ENCODE data around the gene LRRC59. TPM values are rescaled to one million over a fixed set of nuclear protein-coding genes. Genes with fewer than 3 reads are reported as not detected.

The LRRC59 gene
- total RNA-seq, 6 donors from 2014 or later, result 19.9 to 135 (median 67.0) TPM

DNA sequence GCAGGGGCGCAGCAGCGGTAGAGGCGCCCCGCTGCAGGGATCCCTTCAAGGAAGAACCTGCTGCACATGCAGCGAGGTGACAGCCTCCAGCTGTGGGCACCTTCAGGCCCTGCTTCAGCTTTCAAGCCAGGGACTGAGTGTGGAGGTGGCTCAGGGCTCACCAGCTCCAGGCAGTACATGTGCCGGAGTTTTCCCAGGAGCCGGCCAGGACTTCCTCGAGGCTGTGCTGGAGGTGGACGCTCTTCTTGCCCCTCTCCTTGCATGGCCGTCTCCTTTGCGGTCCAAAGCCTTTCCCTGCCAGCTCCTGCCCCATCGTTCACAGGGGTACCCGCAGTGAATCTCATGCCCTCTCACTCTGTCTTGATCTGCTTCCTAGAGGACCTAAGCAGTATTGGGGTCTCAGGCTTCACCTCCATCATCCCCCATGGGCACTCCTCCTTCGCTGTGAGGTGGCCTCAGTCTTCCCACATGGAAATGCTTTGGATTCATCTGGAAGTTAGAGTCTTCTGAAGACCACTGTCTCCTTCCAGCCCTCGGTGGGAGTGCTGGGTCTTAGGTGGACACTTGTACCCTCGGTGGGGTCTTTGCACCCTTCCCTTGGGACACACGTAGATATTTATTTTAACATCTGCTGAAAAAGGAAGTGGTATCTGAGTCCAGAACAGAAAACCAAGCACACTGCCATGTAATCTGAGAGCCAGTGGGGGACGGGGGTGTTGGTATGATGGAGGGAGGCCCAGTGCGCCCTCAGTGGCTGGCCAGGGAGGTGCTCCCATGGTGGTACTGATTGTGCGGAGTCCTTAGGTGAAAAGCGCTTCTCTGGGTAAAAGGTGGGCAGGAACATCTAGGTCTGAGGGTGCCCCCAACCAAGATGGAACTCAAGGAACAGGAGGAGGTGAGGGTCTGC lies 44.4 kb downstream of the LRRC59 start:
- no peak overlapping the region for H3K4me3 ChIP-seq
- peaks cover 0 to 7% (median 4%) of the 10 kb centered on the region in 4 donors for H3K4me1 ChIP-seq
- no peak for TF ChIP-seq POLR2AphosphoS5 (IDR thresholded peaks at IDR 0.05)
- TF ChIP-seq, protein P1, sequence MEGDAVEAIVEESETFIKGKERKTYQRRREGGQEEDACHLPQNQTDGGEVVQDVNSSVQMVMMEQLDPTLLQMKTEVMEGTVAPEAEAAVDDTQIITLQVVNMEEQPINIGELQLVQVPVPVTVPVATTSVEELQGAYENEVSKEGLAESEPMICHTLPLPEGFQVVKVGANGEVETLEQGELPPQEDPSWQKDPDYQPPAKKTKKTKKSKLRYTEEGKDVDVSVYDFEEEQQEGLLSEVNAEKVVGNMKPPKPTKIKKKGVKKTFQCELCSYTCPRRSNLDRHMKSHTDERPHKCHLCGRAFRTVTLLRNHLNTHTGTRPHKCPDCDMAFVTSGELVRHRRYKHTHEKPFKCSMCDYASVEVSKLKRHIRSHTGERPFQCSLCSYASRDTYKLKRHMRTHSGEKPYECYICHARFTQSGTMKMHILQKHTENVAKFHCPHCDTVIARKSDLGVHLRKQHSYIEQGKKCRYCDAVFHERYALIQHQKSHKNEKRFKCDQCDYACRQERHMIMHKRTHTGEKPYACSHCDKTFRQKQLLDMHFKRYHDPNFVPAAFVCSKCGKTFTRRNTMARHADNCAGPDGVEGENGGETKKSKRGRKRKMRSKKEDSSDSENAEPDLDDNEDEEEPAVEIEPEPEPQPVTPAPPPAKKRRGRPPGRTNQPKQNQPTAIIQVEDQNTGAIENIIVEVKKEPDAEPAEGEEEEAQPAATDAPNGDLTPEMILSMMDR (IDR thresholded peaks at IDR 0.05), result no peak
- TF ChIP-seq EP300 (IDR thresholded peaks at IDR 0.05), result no peak
- TF ChIP-seq POLR2A (IDR thresholded peaks at IDR 0.05), result no peak
- H3K9me3 ChIP-seq, result no peaks in the 10 kb centered on the region
- H3K27me3 ChIP-seq, result no peaks in the 10 kb centered on the region
- H3K27ac ChIP-seq, result no peak overlapping the region
- DNase-seq, result no peak
- H3K36me3 ChIP-seq, result peaks cover 10 to 50% (median 43%) of the 10 kb centered on the region in 4 donors
- no peak for ATAC-seq (ENCODE audit: low FRiP score in 2 of 2)
- WGBS, 2 donors, result 90 to 93% methylated on average over 17 to 21 of the region's 21 CpGs

DNA sequence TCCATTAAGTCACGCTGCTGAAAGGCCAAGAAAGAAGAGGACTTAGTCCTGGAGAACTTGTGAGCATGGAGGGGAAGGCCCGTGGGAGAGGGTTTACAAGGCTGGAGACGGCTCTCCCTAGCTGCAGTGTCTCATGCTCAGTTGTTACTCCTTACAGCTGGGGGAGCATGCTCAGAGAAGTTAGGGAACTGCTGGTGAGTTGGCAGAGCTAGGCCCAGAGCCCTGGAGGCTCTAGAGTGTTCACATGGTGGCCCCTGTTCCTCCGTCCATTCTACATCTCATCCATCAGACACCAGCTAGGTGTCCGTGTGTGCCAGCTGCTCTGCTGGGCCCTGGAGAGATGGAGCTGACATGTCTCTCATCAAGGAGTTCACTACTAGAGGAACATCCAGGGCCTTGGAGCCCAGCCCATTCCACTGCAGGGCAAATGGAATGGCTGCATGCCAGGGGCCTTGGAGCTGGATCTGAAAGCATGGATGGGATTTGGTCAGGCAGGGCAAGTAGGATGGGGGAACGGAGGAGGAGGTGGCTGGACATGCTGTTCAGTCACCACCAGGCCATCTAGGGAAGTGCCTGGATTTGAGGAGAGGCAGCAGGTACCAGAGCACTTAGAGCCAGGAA lies 45.1 kb downstream of the LRRC59 start:
- Histone ChIP-seq H3K27me3 (no peaks in the 10 kb centered on the region), H3K9me3 (no peaks in the 10 kb centered on the region), H3K36me3 (peaks cover 10 to 42% (median 37%) of the 10 kb centered on the region in 4 donors), H3K27ac (no peak overlapping the region), H3K4me3 (no peak overlapping the region), H3K4me1 (peaks cover 6 to 15% (median 10%) of the 10 kb centered on the region in 4 donors)
- DNase-seq (no peak), ATAC-seq (ENCODE audit: low FRiP score in 2 of 2) (no peak)
- TF ChIP-seq, protein P1 (IDR thresholded peaks at IDR 0.05), result no peak
- TF ChIP-seq EP300 (IDR thresholded peaks at IDR 0.05) (no peak), POLR2A (IDR thresholded peaks at IDR 0.05) (no peak), POLR2AphosphoS5 (IDR thresholded peaks at IDR 0.05) (no peak)
- 80 to 95% methylated on average over 6 of the region's 6 CpGs for WGBS, 2 donors

DNA sequence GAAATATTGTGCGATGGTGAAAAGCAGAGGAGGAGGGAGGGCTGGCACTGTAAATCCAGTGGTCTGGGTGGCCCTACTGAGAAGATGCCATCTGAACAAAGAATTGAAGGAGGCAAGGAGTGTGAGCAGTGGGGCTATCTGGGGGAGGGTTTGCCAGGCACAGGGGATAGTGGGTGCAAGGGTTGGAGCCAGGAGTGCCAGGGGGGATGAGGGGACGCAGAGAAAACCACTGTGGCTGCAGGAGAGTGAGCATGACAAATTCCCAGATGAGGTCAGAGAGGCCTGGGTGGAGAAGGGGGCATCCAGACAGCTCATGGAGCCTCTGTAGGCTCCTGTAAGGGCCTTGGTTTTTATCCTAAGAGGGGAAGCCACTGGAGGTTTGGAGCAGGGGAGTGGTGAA lies 46.6 kb downstream of the LRRC59 start:
- Histone ChIP-seq H3K36me3 (peaks cover under 1 to 28% (median 22%) of the 10 kb centered on the region in 4 donors), H3K4me3 (no peak overlapping the region), H3K27ac (no peak overlapping the region), H3K27me3 (no peaks in the 10 kb centered on the region), H3K9me3 (no peaks in the 10 kb centered on the region), H3K4me1 (peaks cover 12 to 20% (median 15%) of the 10 kb centered on the region in 4 donors)
- DNase-seq (no peak), ATAC-seq (ENCODE audit: low FRiP score in 2 of 2) (no peak)
- WGBS, 2 donors, result 88 to 93% methylated on average over 2 of the region's 2 CpGs
- TF ChIP-seq POLR2A (IDR thresholded peaks at IDR 0.05) (no peak), EP300 (IDR thresholded peaks at IDR 0.05) (no peak), POLR2AphosphoS5 (IDR thresholded peaks at IDR 0.05) (no peak)
- TF ChIP-seq, protein P1 (IDR thresholded peaks at IDR 0.05), result no peak

DNA sequence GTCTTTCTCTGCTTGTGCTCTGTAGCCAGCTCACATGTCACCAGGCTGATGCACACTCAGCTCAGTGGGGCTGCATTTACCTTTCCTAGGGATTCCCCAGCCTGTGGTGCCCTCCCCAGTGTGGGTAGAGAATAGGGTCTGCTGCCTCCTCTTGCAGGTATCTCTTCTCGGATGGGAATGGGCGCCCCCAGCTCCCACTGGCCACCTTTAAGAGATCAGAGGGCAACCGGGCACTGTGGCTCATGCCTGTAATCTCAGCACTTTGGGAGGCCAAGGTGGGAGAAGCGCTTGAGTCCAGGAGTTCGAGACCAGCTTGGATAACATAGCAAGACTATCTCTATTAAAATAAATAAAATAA lies 48.1 kb downstream of the LRRC59 start:
- 96 to 97% methylated on average over 5 of the region's 5 CpGs for WGBS, 2 donors
- Histone ChIP-seq H3K27me3 (no peaks in the 10 kb centered on the region), H3K36me3 (peaks cover 0 to 15% (median 8%) of the 10 kb centered on the region in 4 donors), H3K27ac (no peak overlapping the region), H3K9me3 (no peaks in the 10 kb centered on the region), H3K4me1 (peaks cover 20 to 30% (median 24%) of the 10 kb centered on the region in 4 donors), H3K4me3 (no peak overlapping the region)
- TF ChIP-seq, protein P1 (IDR thresholded peaks at IDR 0.05), result no peak
- TF ChIP-seq POLR2A (IDR thresholded peaks at IDR 0.05) (no peak), POLR2AphosphoS5 (IDR thresholded peaks at IDR 0.05) (no peak), EP300 (IDR thresholded peaks at IDR 0.05) (no peak)
- DNase-seq, result no peak
- ATAC-seq (ENCODE audit: low FRiP score in 2 of 2), result no peak

Data from upper lobe of left lung (tissue), 6 donors.